ENCODE measurements around the gene EPSTI1. TPM values are rescaled to one million over a fixed set of nuclear protein-coding genes. Genes with fewer than 3 reads are reported as not detected.
A peak's percentile ranks its signal among the peaks of the same experiment; 100 is the strongest.

Gene EPSTI1
- polyA plus RNA-seq, 2 of the 4 experiments (the other 2 are of a cell fraction): 0.05 to 0.10 TPM

DNA sequence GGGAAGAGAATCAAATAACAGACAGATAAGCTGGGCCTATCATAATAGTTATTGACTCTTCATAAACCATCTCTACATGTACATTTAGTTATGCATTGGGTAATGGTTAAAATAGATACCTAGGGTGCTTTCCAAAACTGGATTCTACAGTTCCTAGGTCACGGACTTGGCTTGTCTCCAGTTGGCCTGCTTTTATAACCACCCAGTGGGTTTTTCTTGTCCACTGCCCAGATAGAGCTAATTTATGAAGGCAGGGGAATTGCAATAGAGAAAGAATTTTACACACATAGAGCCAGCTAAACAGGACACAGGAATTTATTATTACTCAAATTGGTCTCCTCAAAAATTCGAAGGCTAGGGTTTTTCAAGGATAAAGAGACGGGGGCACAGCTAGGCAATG lies 113.3 kb downstream of the EPSTI1 start:
- DNase-seq (ENCODE audit: low read depth in 1 of 2, low spot score in 1 of 2): no peak
- CTCF ChIA-PET: interaction anchor here (1.6 kb wide), 1 partner anchor 91 kb away, joined by 4 read pairs; no protein-coding TSS in a partner anchor
- TF ChIP-seq EP300 (IDR thresholded peaks at IDR 0.05): no peak
- no peak for TF ChIP-seq NR3C1 (IDR thresholded peaks at IDR 0.05)
- no peak for TF ChIP-seq NFE2L2 (conservative IDR thresholded peaks at IDR 0.05; ENCODE audit: low read length)
- TF ChIP-seq, protein P1, sequence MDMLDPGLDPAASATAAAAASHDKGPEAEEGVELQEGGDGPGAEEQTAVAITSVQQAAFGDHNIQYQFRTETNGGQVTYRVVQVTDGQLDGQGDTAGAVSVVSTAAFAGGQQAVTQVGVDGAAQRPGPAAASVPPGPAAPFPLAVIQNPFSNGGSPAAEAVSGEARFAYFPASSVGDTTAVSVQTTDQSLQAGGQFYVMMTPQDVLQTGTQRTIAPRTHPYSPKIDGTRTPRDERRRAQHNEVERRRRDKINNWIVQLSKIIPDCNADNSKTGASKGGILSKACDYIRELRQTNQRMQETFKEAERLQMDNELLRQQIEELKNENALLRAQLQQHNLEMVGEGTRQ (IDR thresholded peaks at IDR 0.05): no peak
- TF ChIP-seq RARB (CRISPR knock-in tag; IDR thresholded peaks at IDR 0.05): no peak
- no peak for TF ChIP-seq PHF8 (IDR thresholded peaks at IDR 0.05; ENCODE audit: borderline replicate concordance, low read depth)
- no peak for TF ChIP-seq NPAS2 (CRISPR knock-in tag; IDR thresholded peaks at IDR 0.05; ENCODE audit: borderline replicate concordance)
- TF ChIP-seq CBX8 (IDR thresholded peaks at IDR 0.05): no peak
- TF ChIP-seq HOXB5 (CRISPR knock-in tag; IDR thresholded peaks at IDR 0.05): no peak
- no peak for TF ChIP-seq TP53 (CRISPR knock-in tag; IDR thresholded peaks at IDR 0.05)
- TF ChIP-seq ZSCAN20 (CRISPR knock-in tag; IDR thresholded peaks at IDR 0.05): no peak
- TF ChIP-seq ZNF302 (CRISPR knock-in tag; IDR thresholded peaks at IDR 0.05): no peak
- TF ChIP-seq CEBPB (IDR thresholded peaks at IDR 0.05): no peak
- TF ChIP-seq, protein P2, sequence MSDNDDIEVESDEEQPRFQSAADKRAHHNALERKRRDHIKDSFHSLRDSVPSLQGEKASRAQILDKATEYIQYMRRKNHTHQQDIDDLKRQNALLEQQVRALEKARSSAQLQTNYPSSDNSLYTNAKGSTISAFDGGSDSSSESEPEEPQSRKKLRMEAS (IDR thresholded peaks at IDR 0.05): no peak
- TF ChIP-seq SMC3 (IDR thresholded peaks at IDR 0.05): no peak
- TF ChIP-seq JUNB (IDR thresholded peaks at IDR 0.05): no peak

DNA sequence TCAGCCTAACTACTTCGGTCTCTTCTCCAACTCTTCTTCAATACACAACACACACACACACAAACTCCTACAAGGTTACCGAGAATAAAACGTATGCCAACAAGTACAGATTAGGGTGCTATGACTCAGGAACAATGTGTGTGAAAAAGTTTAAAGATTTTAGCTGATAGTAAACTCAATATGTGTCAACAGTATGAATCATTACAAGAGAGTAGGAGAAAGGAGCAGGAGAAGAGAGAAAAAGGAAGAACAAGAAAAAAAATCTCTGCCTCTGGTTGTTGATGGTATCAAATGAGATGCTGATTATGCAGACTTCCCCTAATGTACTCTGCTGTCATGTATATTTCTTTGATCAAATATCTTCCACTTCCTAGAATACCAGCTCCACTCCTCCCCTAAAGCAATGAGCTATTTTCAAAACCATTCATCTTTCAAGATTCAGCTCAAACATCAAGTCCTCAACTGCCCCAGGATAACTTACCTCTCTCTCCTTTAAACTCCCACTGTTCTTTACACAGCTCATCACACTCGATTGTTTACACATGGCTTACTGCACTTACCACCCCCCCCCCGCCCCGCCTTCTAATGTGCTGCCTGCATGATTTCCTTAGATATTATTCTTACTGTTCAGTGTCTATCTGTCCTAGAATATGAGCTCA lies 115.0 kb downstream of the EPSTI1 start:
- DNase-seq (ENCODE audit: low read depth in 1 of 2, low spot score in 1 of 2): no peak
- no peak for FAIRE-seq
- POLR2A ChIA-PET: interaction anchor here (0.6 kb wide), 1 partner anchor 186 kb away, joined by 17 read pairs; no protein-coding TSS in a partner anchor
- H3K4me1 ChIP-seq: peaks cover 6% of the 10 kb centered on the region; the same call in 1 of the 3 replicates
- no peak overlapping the region for H3K4me3 ChIP-seq
- H3K27ac ChIP-seq: no peak overlapping the region
- 21% methylated on average over 4 of the region's 6 CpGs for WGBS (ENCODE audit: missing lambda C conversion rate)
- no peak for TF ChIP-seq POLR2A (IDR thresholded peaks at IDR 0.05; ENCODE audit: low read length)
- TF ChIP-seq, protein P3, sequence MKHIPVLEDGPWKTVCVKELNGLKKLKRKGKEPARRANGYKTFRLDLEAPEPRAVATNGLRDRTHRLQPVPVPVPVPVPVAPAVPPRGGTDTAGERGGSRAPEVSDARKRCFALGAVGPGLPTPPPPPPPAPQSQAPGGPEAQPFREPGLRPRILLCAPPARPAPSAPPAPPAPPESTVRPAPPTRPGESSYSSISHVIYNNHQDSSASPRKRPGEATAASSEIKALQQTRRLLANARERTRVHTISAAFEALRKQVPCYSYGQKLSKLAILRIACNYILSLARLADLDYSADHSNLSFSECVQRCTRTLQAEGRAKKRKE (CRISPR knock-in tag; IDR thresholded peaks at IDR 0.05; ENCODE audit: low read depth): no peak
- TF ChIP-seq NR3C1 (IDR thresholded peaks at IDR 0.05): no peak
- no peak for TF ChIP-seq PHF8 (IDR thresholded peaks at IDR 0.05; ENCODE audit: borderline replicate concordance, low read depth)
- no peak for TF ChIP-seq ESRRA (IDR thresholded peaks at IDR 0.05; ENCODE audit: borderline replicate concordance, low read length)
- TF ChIP-seq CBX8 (IDR thresholded peaks at IDR 0.05): no peak
- TF ChIP-seq FOSB (CRISPR knock-in tag; IDR thresholded peaks at IDR 0.05): no peak
- no peak for ATAC-seq
- CTCF ChIA-PET: interaction anchor here (1.6 kb wide), 1 partner anchor 93 kb away, joined by 4 read pairs; no protein-coding TSS in a partner anchor
- 0 out of 3 replicates have a peak, but pooled peaks cover 2% of the 10 kb centered on the region for H3K9me3 ChIP-seq
- peak overlapping the region; percentile 40 for H3K4me2 ChIP-seq

More for the DNA sequence above, 113.3 kb downstream of the EPSTI1 start:
- H3K4me3 ChIP-seq: no peak overlapping the region
- H3K27ac ChIP-seq: no peak overlapping the region
- H3K4me2 ChIP-seq: no peak overlapping the region
- ATAC-seq: no peak
- 0 out of 3 replicates have a peak, but pooled peaks cover 2% of the 10 kb centered on the region for H3K9me3 ChIP-seq
- POLR2A ChIA-PET: no interaction called here
- 48% methylated on average over 3 of the region's 3 CpGs for WGBS (ENCODE audit: missing lambda C conversion rate)
- no peak for FAIRE-seq
- H3K4me1 ChIP-seq: peaks cover 6% of the 10 kb centered on the region; the same call in 1 of the 3 replicates

DNA sequence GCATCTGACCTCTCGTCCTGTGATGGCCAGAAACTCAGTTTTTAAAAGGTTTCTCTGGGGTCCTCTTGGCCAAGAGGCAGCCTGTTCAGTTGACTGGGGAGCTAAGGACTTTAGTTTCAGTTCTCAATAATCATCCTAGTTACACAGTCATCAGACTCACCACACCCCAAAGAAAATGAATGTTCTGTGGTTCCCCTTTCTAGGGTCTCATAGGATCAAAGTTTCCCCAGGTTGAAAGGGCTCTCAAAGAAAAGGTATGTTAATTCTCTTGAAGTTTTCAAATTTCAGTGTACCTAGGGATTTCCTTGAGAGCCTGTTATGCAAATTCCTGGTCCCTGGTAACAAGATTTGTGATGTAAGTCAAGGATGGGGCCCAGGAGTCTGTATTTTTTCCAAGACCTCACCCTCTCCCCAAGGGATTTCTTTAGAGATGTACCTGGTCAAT lies 115.7 kb downstream of the EPSTI1 start:
- DNase-seq (ENCODE audit: low read depth in 1 of 2, low spot score in 1 of 2) (no peak), ATAC-seq (no peak), FAIRE-seq (no peak)
- CTCF ChIA-PET: no interaction called here
- TF ChIP-seq JUN (IDR thresholded peaks at IDR 0.05) (no peak), JUNB (IDR thresholded peaks at IDR 0.05) (no peak), SREBF2 (IDR thresholded peaks at IDR 0.05) (no peak), NFE2L2 (conservative IDR thresholded peaks at IDR 0.05; ENCODE audit: low read length) (no peak), RARB (CRISPR knock-in tag; IDR thresholded peaks at IDR 0.05) (no peak), RNF2 (IDR thresholded peaks at IDR 0.05; ENCODE audit: borderline replicate concordance, low read depth) (no peak), TFCP2L1 (CRISPR knock-in tag; IDR thresholded peaks at IDR 0.05) (no peak), EHMT2 (IDR thresholded peaks at IDR 0.05; ENCODE audit: low read depth) (no peak), RCOR1 (IDR thresholded peaks at IDR 0.05; ENCODE audit: low read depth, low read length) (no peak)
- TF ChIP-seq, protein P4, sequence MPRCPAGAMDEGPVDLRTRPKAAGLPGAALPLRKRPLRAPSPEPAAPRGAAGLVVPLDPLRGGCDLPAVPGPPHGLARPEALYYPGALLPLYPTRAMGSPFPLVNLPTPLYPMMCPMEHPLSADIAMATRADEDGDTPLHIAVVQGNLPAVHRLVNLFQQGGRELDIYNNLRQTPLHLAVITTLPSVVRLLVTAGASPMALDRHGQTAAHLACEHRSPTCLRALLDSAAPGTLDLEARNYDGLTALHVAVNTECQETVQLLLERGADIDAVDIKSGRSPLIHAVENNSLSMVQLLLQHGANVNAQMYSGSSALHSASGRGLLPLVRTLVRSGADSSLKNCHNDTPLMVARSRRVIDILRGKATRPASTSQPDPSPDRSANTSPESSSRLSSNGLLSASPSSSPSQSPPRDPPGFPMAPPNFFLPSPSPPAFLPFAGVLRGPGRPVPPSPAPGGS (IDR thresholded peaks at IDR 0.05): no peak
- 12% methylated on average over 1 of the region's 1 CpG for WGBS (ENCODE audit: missing lambda C conversion rate)
- Histone ChIP-seq H3K4me1 (peaks cover 6% of the 10 kb centered on the region; the same call in 1 of the 3 replicates), H3K4me2 (no peak overlapping the region), H3K4me3 (no peak overlapping the region), H3K9me3 (0 out of 3 replicates have a peak, but pooled peaks cover 2% of the 10 kb centered on the region), H3K27ac (no peak overlapping the region)
- POLR2A ChIA-PET: no interaction called here

Data from A549 (cell line).